Transverse colon (tissue), 4 donors: ENCODE data around the gene ZPBP2. TPM values are rescaled to one million over a fixed set of nuclear protein-coding genes. Genes with fewer than 3 reads are reported as not detected.

ENCODE experiments used
- DNase-seq: peaks from one replicate; pipeline ENCODE4 v3.0.0-alpha.2; 2019
- H3K27ac ChIP-seq, 4 donors: fragments of 200-600 bp; sonication (generic); 2 replicates each; pipeline ENCODE4 v1.5.1; 2016 to 2018; ENCODE audit warnings: inconsistent platforms in 4 of 4
- H3K27me3 ChIP-seq: fragments of 200-600 bp; sonication (generic); 2 replicates; pipeline ENCODE4 v1.5.1; 2017; ENCODE audit warnings: inconsistent platforms
- H3K36me3 ChIP-seq, 4 donors: fragments of 200-600 bp; sonication (generic); 2 replicates each; pipeline ENCODE4 v1.5.1; 2017 to 2019; ENCODE audit warnings: inconsistent platforms in 4 of 4
- H3K4me1 ChIP-seq, 4 donors: fragments of 200-600 bp; sonication (generic); 2 replicates each; pipeline ENCODE4 v1.5.1; 2017 to 2020; ENCODE audit warnings: inconsistent platforms in 4 of 4
- H3K4me3 ChIP-seq, 4 donors: fragments of 200-600 bp; sonication (generic); 1 replicate in 1 of 4; 2 replicates in 3 of 4; pipeline versions ENCODE4 v1.5.1 to v1.6.1; 2017 to 2019; ENCODE audit warnings: inconsistent platforms in 4 of 4
- H3K9me3 ChIP-seq, 2 donors: fragments of 200-600 bp; sonication (generic); 2 replicates each; pipeline ENCODE4 v1.5.1; 2017 to 2019; ENCODE audit warnings: inconsistent platforms in 2 of 2
- CTCF ChIP-seq, 5 experiments: fragments of 200-600 bp in 3 of 5; fragments of 450-650 bp in 2 of 5; sonication (generic) in 3 of 5; IDR thresholded peaks; 1 replicate in 2 of 5; 2 replicates in 3 of 5; pipeline ENCODE4 v1.5.1; 2016 to 2017; ENCODE audit warnings: antibody characterized with exemption in 5 of 5, inconsistent platforms in 3 of 5, mild to moderate bottlenecking in 2 of 5, moderate library complexity in 1 of 5
- EP300 ChIP-seq: sonication (generic); formaldehyde crosslinking; IDR thresholded peaks from one replicate; pipeline ENCODE4 v1.6.1; 2017; ENCODE audit warnings: antibody characterized with exemption, low read depth
- POLR2A ChIP-seq: fragments of 450-650 bp; IDR thresholded peaks from one replicate; pipeline ENCODE4 v1.6.1; 2016; ENCODE audit warnings: antibody characterized with exemption, mild to moderate bottlenecking, moderate library complexity
- POLR2AphosphoS5 ChIP-seq, 3 donors: sonication (generic); formaldehyde crosslinking; IDR thresholded peaks; one replicate each; pipeline ENCODE4 v1.6.1; 2016; ENCODE audit warnings: antibody characterized with exemption in 3 of 3
- WGBS, 2 donors: methylation state at CpG; one replicate each; pipeline ENCODE4 v1.1.5; 2018; ENCODE audit warnings: low coverage in 1 of 2; 5-methylcytosine and 5-hydroxymethylcytosine counted together
- in situ Hi-C, 4 donors: fragments of 200-750 bp; cut with MboI; loops; one replicate each; pipeline versions ENCODE4 v1.15.0 to v1.15.1; 2017; ENCODE audit warnings: low sequenced_read_pairs in 3 of 4, low pct_ligation_motif_present in 1 of 4, low pct_unique_long_range_greater_than_20kb in 1 of 4
- intact Hi-C: fragments of 100-400 bp; cut with DNase I; formaldehyde crosslinking; loops from one replicate; pipeline ENCODE4 v1.15.1; 2023; ENCODE audit warnings: low total_unique reads
- total RNA-seq, 4 donors: library from RNA; depleted of rRNA; stranded (reverse); fragments of >200 nt; gene quantifications; one replicate each; pipeline ENCODE4 v1.1.0, GENCODE V29; 2016

ZPBP2 gene
- total RNA-seq, 4 donors from 2014 or later: 0.27 TPM; not detected in 3

GRCh38 chr17:39863244-39863917, 4.6 kb upstream of the ZPBP2 start:
- Histone ChIP-seq H3K27me3 (peaks cover 86% of the 10 kb centered on the region), H3K9me3 (no peaks in the 10 kb centered on the region), H3K4me1 (peaks cover 0 to 17% (median 8%) of the 10 kb centered on the region in 4 donors), H3K4me3 (peak overlapping the region in 3 of 4 donors; percentile 6 to 46 (median 22)), H3K27ac (peak overlapping the region; percentile 31 to 52 (median 44)), H3K36me3 (no peaks in the 10 kb centered on the region)
- TF ChIP-seq POLR2A (no peak), POLR2AphosphoS5 (IDR thresholded peaks at IDR 0.05) (no peak), CTCF (IDR thresholded peaks at IDR 0.05) (no peak), EP300 (no peak)
- in situ Hi-C loops: no loop called here
- intact Hi-C loops: no loop called here
- DNase-seq: no peak
- WGBS, 2 donors: 58 to 78% methylated on average over 6 to 7 of the region's 7 CpGs

GRCh38 chr17:39863918-39864746, 3.9 kb upstream of the ZPBP2 start, which contains the start of gene IKZF3:
IKZF3 (minus strand) TSS chr17:39864312; CDS start chr17:39864126, 186 bp downstream.
- Histone ChIP-seq H3K36me3 (no peaks in the 10 kb centered on the region), H3K27me3 (peaks cover 93% of the 10 kb centered on the region)
- peak in 1 of 5 experiments; percentile 15 for TF ChIP-seq CTCF (IDR thresholded peaks at IDR 0.05)
- peak in 1 of 3 donors; percentile 54 for TF ChIP-seq POLR2AphosphoS5 (IDR thresholded peaks at IDR 0.05)
- TF ChIP-seq POLR2A: no peak
- no peak for TF ChIP-seq EP300

GRCh38 chr17:39866013-39866730, 1.8 kb upstream of the ZPBP2 start:
- 73 to 83% methylated on average over 8 of the region's 8 CpGs for WGBS, 2 donors
- Histone ChIP-seq H3K9me3 (no peaks in the 10 kb centered on the region), H3K27me3 (peaks cover 79% of the 10 kb centered on the region), H3K4me3 (no peak overlapping the region), H3K27ac (peak overlapping the region in 2 of 4 donors; percentile 8 to 42), H3K4me1 (peaks cover 0 to 17% (median 8%) of the 10 kb centered on the region in 4 donors), H3K36me3 (no peaks in the 10 kb centered on the region)
- in situ Hi-C loops (no loop called here), intact Hi-C loops (no loop called here)
- DNase-seq: no peak
- no peak for TF ChIP-seq POLR2A
- TF ChIP-seq CTCF (IDR thresholded peaks at IDR 0.05): no peak
- TF ChIP-seq EP300: no peak
- TF ChIP-seq POLR2AphosphoS5 (IDR thresholded peaks at IDR 0.05): no peak

More at GRCh38 chr17:39863918-39864746, 3.9 kb upstream of the ZPBP2 start, which contains the start of gene IKZF3:
- peak; percentile 81 for DNase-seq
- 2 to 14% methylated on average over 5 to 50 of the region's 50 CpGs for WGBS, 2 donors
- in situ Hi-C loops (no loop called here), intact Hi-C loops (no loop called here)
- peaks cover 0 to 17% (median 8%) of the 10 kb centered on the region in 4 donors for H3K4me1 ChIP-seq
- peak within 1 kb of the TSS in 3 of 4 donors; percentile 6 to 46 (median 22) for H3K4me3 ChIP-seq
- peak within 1 kb of the TSS; percentile 31 to 52 (median 44) for H3K27ac ChIP-seq
- H3K9me3 ChIP-seq: no peaks in the 10 kb centered on the region
